ENCODE measurements around the gene CPT1B. TPM values are rescaled to one million over a fixed set of nuclear protein-coding genes. Genes with fewer than 3 reads are reported as not detected.

The CPT1B gene
- total RNA-seq, 2 experiments from 2014 or later, result 107 to 113 TPM

DNA sequence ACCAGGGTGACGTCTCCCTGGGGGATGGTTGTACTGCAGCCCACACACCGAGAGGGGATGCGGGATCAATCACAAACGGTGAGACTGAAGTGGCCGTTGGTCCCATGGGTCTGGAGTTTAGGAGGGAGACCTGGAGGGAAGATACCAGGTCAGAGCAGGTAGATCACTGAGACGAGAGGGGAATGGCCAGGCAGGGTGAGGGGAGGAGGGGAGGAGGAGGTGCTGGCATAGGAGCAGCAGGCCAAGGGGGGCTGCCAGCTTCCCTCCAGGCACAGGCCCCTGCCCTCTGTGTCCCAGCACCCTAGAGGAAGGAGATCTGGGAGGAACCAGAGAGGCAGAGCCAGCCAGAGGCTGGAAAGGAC, 29.4 kb upstream of the CPT1B start:
- ChIA-PET POLR2A (no interaction called here), CTCF (interaction anchor here (2.4 kb wide), 1 partner anchor 13 kb away, joined by 9 read pairs; no protein-coding TSS in a partner anchor)
- Mint-ChIP-seq H3K9me3 (no peaks in the 10 kb centered on the region), H3K27ac (no peak overlapping the region), H3K4me3 (no peak overlapping the region), H3K36me3 (ENCODE audit: low read depth) (no peaks in the 10 kb centered on the region), H3K27me3 (peaks cover 31% of the 10 kb centered on the region), H3K4me1 (peaks cover 5% of the 10 kb centered on the region)
- DNase-seq, result no peak

DNA sequence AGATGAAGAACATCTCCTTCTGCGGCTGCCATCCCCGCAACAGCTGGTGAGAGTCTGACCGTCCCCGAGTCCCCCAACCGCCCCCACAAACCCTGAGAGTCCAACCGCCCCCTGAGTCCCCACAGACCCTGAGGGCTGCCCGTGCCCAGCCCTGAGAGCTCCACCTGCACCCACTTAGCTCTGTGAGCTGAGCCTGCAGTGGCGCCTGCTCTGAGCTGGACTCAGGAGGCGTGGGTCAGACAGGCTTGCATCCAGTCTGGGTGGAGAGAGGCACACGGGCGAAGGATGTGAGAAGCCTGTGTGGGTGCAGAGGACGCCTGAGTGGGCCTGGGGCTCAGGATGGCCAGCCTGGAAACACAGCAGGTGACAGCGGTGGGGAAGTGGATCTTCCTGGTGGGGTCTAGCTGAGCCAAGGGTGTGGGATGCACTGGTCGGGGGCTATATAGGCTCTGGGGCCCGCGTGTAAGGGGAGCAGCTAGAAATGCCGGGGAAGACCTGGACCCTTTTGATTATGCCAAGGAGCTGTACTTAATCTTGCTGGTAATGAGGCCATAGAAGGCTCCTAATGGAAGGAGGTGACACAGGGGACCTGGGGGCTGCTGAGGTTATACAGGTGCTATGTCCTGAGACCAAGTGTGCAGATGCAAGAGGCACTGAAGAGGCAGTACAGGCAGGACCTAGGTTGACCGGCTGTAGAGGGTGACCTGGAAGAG, 28.9 kb upstream of the CPT1B start:
- ChIA-PET CTCF (interaction anchor here (2.4 kb wide), 1 partner anchor 13 kb away, joined by 9 read pairs; no protein-coding TSS in a partner anchor), POLR2A (no interaction called here)
- Mint-ChIP-seq H3K36me3 (ENCODE audit: low read depth) (no peaks in the 10 kb centered on the region), H3K27me3 (peaks cover 36% of the 10 kb centered on the region), H3K27ac (no peak overlapping the region), H3K4me1 (peaks cover 2% of the 10 kb centered on the region), H3K9me3 (no peaks in the 10 kb centered on the region), H3K4me3 (no peak overlapping the region)
- no peak for DNase-seq

DNA sequence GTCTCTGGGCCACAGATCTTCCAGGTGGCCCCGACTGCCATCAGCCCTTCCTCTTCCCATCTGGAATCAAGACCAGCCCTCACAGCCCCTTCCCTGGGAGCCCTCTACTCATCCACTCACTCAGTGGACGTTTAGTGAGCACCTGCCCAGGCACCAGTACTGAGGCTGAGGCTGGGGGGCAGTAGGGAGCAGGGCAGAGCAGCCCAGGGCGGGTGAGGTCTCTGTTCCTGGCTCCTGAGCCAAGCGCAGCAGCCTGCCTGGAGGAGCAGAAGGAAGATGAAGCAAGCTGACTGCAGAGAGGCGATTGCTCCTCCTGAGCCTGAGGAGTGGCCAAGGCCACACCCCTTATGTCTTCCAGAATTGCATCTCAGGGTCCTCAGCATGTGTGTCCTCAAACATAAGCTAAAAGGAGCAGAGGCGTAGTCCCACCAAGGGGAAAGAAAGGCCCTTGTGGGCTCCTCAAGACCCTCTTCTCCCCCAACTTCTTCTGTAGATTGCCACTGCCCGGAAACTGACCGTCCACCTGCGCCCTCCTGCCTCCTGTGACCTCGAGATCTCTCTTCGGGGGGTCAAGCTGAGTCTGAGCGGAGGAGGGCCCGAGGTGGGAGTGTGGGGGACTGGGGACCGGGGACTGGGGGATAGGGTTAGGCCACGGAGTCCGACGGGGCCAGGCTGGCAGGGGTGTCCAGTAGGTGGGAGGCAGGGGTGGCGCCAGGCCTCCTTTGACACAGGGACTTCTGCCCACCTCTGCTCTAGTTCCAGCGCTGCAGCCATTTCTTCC, 28.1 kb upstream of the CPT1B start:
- peaks cover 1% of the 10 kb centered on the region for H3K36me3 Mint-ChIP-seq (ENCODE audit: low read depth)
- peaks cover 40% of the 10 kb centered on the region for H3K27me3 Mint-ChIP-seq
- no peak for DNase-seq
- no peak overlapping the region for H3K27ac Mint-ChIP-seq
- no peaks in the 10 kb centered on the region for H3K9me3 Mint-ChIP-seq
- POLR2A ChIA-PET, result no interaction called here
- H3K4me1 Mint-ChIP-seq, result peaks cover 7% of the 10 kb centered on the region
- H3K4me3 Mint-ChIP-seq, result no peak overlapping the region
- CTCF ChIA-PET, result interaction anchor here (0.7 to 2.4 kb wide), 2 partner anchors 14 to 40 kb away, joined by 3 to 9 read pairs; no protein-coding TSS in a partner anchor

DNA sequence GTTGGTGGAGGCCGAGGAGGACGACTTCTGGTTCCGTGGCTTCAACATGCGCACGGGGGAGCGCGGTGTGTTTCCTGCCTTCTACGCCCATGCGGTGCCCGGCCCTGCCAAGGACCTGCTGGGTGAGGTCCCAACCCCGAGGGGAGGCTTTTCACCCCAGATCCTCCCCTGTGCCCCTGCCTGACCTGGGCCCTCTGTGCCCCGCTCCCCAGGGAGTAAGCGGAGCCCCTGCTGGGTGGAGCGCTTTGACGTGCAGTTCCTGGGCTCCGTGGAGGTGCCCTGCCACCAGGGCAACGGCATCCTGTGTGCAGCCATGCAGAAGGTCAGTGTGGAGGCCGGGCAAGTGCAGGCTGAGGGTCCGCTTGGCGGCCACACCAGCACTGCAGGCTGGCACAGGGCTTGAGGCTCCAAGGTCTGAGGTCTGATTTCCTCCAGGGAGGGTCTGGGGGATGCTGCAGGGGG, 27.4 kb upstream of the CPT1B start:
- peaks cover 1% of the 10 kb centered on the region for H3K36me3 Mint-ChIP-seq (ENCODE audit: low read depth)
- H3K4me3 Mint-ChIP-seq, result no peak overlapping the region
- CTCF ChIA-PET, result interaction anchor here (0.7 to 2.4 kb wide), 2 partner anchors 15 to 40 kb away, joined by 3 to 9 read pairs; no protein-coding TSS in a partner anchor
- POLR2A ChIA-PET, result no interaction called here
- peaks cover 37% of the 10 kb centered on the region for H3K27me3 Mint-ChIP-seq
- peaks cover 7% of the 10 kb centered on the region for H3K4me1 Mint-ChIP-seq
- H3K9me3 Mint-ChIP-seq, result no peaks in the 10 kb centered on the region
- DNase-seq, result no peak
- H3K27ac Mint-ChIP-seq, result no peak overlapping the region

DNA sequence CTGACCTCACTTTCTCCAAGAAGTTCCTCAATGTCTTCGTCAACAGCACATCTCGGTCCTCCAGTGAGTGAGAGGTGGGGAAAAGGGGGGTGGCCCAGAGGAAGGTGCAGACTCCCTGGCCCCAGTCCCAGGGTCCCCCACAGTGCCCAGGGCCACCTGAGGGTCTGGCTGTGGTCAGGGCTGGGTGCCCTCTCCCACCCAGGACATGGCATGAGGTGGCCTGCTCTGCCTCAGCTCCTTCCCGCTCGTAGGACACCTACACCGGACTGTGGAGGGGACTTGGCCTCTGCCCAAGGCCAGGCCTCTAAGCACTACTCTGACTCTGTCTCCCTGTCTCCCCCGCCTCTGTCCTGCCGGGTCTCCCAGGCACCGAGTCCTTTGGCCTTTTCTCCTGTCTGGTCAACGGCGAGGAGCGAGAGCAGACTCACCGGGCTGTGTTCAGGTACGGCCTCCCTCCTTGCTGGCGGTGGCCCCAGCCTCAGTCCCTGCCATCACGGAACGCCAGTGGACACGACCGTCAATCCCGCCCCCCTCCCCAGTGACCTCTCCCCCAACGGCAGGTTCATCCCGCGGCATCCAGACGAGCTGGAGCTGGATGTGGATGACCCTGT, 26.9 kb upstream of the CPT1B start:
- DNase-seq, result no peak
- ChIA-PET CTCF (interaction anchor here (2.4 kb wide), 1 partner anchor 15 kb away, joined by 9 read pairs; no protein-coding TSS in a partner anchor), POLR2A (no interaction called here)
- H3K4me3 Mint-ChIP-seq, result no peak overlapping the region
- no peaks in the 10 kb centered on the region for H3K9me3 Mint-ChIP-seq
- H3K27ac Mint-ChIP-seq, result no peak overlapping the region
- H3K4me1 Mint-ChIP-seq, result peaks cover 7% of the 10 kb centered on the region
- peaks cover 1% of the 10 kb centered on the region for H3K36me3 Mint-ChIP-seq (ENCODE audit: low read depth)
- peaks cover 35% of the 10 kb centered on the region for H3K27me3 Mint-ChIP-seq

DNA sequence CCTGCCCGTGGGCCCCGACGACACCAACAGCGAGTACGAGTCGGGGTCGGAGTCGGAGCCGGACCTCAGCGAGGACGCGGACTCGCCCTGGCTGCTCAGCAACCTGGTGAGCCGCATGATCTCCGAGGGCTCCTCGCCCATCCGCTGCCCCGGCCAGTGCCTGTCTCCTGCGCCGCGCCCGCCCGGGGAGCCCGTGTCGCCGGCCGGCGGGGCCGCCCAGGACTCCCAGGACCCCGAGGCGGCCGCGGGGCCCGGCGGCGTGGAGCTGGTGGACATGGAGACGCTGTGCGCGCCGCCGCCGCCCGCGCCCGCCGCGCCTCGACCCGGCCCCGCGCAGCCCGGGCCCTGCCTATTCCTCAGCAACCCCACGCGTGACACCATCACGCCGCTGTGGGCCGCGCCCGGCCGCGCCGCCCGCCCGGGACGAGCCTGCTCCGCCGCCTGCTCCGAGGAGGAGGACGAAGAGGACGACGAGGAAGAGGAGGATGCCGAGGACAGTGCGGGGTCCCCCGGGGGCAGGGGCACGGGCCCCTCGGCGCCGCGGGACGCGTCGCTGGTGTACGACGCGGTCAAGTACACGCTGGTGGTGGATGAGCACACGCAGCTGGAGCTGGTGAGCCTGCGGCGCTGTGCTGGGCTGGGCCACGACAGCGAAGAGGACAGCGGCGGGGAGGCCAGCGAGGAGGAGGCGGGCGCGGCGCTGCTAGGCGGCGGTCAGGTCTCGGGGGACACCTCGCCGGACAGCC, 26.2 kb upstream of the CPT1B start:
- H3K27me3 Mint-ChIP-seq, result peaks cover 39% of the 10 kb centered on the region
- no peak for DNase-seq
- POLR2A ChIA-PET, result no interaction called here
- H3K36me3 Mint-ChIP-seq (ENCODE audit: low read depth), result peaks cover 3% of the 10 kb centered on the region
- H3K27ac Mint-ChIP-seq, result no peak overlapping the region
- no peaks in the 10 kb centered on the region for H3K9me3 Mint-ChIP-seq
- peaks cover 12% of the 10 kb centered on the region for H3K4me1 Mint-ChIP-seq
- CTCF ChIA-PET, result no interaction called here
- H3K4me3 Mint-ChIP-seq, result no peak overlapping the region

DNA sequence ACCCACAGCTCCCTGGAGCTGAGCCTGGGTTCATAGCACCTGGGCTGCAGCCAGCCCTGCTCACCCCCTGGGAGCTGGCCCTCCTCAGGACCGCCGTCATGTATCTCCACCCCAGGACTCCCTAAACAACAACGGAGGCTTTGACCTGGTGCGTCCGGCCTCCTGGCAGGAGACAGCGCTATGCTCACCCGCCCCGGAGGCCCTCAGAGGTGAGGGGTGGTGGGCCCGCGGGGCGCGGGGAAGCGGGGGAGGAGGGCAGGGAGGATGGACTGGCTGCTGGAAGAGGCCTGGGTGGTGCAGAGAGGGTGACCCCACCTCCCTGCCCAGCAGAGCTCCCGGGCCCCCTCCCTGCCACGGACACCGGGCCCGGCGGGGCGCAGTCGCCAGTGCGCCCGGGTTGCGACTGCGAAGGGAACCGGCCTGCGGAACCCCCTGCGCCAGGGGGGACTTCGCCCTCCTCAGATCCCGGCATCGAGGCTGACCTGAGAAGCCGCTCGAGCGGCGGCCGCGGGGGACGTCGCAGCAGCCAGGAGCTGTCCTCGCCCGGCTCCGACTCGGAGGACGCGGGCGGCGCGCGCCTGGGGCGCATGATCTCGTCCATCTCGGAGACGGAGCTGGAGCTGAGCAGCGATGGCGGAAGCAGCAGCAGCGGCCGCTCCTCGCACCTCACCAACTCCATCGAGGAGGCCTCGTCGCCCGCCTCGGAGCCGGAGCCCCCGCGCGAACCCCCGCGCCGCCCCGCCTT, 25.5 kb upstream of the CPT1B start:
- CTCF ChIA-PET, result interaction anchor here (0.8 kb wide), 1 partner anchor 89 kb away, joined by 3 read pairs; no protein-coding TSS in a partner anchor
- peaks cover 40% of the 10 kb centered on the region for H3K27me3 Mint-ChIP-seq
- POLR2A ChIA-PET, result no interaction called here

DNA sequence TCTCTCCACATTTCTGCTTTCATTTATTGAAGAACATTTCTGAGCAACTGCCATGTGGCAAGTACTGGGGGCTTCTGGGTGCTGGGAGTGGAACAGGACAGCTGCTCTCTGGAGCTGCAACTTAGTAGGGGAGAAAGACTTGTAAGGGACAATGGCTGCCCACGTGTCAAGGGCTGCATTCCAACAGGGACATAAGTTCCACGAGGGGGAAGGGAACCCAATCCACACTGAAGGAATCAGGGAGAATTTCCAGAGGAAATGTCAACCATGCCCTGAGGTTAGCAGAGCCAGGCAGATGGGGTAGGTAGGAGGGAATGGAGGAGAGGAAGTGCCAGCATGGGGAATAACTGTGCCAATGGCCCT, 24.1 kb upstream of the CPT1B start:
- peaks cover 45% of the 10 kb centered on the region for H3K27me3 Mint-ChIP-seq
- peaks cover 12% of the 10 kb centered on the region for H3K4me1 Mint-ChIP-seq
- ChIA-PET CTCF (interaction anchor here (1.0 to 1.4 kb wide), 4 partner anchors 10 to 77 kb away, joined by 3 to 5 read pairs (median 4); partner anchors contain the start of gene SCO2), POLR2A (no interaction called here)
- H3K27ac Mint-ChIP-seq, result no peak overlapping the region
- no peak overlapping the region for H3K4me3 Mint-ChIP-seq
- H3K9me3 Mint-ChIP-seq, result no peaks in the 10 kb centered on the region
- H3K36me3 Mint-ChIP-seq (ENCODE audit: low read depth), result peaks cover 3% of the 10 kb centered on the region
- no peak for DNase-seq

More for the DNA sequence above, 25.5 kb upstream of the CPT1B start:
- H3K4me1 Mint-ChIP-seq, result peaks cover 12% of the 10 kb centered on the region
- no peak for DNase-seq
- H3K27ac Mint-ChIP-seq, result no peak overlapping the region
- H3K9me3 Mint-ChIP-seq, result no peaks in the 10 kb centered on the region
- H3K4me3 Mint-ChIP-seq, result no peak overlapping the region
- H3K36me3 Mint-ChIP-seq (ENCODE audit: low read depth), result peaks cover 3% of the 10 kb centered on the region

DNA sequence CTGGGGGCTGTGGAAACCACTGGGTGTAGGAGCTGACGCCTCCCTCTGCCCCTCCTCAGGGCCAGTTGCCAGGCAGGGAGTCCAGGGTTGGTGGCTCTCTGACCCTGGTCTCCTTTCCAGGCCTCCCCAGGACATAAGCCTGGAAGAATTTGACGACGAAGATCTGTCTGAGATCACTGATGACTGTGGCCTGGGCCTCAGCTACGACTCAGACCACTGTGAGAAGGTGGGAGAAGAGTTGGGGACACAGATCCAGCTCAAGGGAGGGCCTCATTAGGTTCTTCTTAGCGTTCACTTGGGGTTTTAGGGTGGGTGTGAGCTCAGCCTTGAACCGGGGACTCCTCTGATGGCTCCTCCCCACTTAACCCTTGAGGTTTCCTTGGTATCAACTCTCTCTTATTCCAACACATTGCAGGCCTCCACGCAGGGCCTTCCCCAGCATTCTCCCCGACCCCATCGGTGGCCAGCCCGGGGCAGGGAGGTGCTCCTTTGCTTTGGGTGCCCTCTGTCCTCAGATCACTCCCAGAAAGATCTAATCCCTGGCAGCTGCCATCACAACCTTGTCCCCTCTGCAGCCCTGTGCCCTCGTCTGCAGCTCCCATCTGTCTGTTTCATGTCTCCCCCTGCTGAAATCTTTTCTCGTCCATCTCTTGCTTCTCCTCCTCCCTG, 23.6 kb upstream of the CPT1B start:
- no peak for DNase-seq
- ChIA-PET CTCF (interaction anchor here (1.0 to 1.4 kb wide), 4 partner anchors 11 to 76 kb away, joined by 3 to 5 read pairs (median 4); partner anchors contain the start of gene SCO2), POLR2A (no interaction called here)
- Mint-ChIP-seq H3K4me1 (peaks cover 12% of the 10 kb centered on the region), H3K36me3 (ENCODE audit: low read depth) (peaks cover 3% of the 10 kb centered on the region), H3K4me3 (peak overlapping the region; percentile 58), H3K9me3 (no peaks in the 10 kb centered on the region), H3K27ac (no peak overlapping the region), H3K27me3 (peaks cover 44% of the 10 kb centered on the region)

DNA sequence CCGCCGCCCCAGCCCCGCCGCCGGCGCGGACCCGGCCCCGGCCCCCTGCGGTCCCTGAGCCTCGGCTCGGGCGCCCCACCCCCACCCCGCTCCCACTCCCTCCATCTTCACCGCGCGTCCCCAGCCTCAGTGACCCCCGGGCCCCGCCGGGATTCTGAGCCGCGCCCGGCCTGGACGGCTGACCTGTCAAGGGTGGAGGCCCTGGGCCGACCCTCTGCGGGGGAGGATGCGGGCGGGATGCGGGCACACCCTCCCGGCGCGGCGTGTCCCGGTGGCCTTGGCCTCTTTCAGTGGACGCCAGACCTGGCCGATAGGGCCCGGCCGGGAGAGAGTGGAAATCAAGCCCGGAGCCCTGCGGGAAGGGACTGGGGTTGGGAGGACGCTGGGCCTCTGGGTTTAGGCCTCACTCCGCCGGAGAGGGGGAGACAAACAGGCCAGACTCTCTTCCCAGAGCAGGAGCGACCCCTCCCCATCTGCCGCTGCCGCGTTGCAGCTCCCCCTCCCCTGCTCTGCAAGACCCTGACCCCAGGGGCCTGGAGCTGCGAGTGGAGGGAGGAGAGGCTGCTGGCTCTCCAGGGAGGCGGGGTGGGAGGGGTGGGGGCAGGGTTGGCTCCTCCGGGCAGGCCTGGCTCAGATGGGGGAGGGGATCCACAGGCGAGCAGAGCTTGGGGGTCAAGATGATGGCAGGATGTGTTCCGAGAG, 22.9 kb upstream of the CPT1B start:
- ChIA-PET POLR2A (no interaction called here), CTCF (interaction anchor here (1.0 to 1.4 kb wide), 4 partner anchors 12 to 76 kb away, joined by 3 to 5 read pairs (median 4); partner anchors contain the start of gene SCO2)
- Mint-ChIP-seq H3K36me3 (ENCODE audit: low read depth) (peaks cover 3% of the 10 kb centered on the region), H3K4me1 (peaks cover 12% of the 10 kb centered on the region), H3K27ac (no peak overlapping the region), H3K4me3 (peak overlapping the region; percentile 58), H3K9me3 (no peaks in the 10 kb centered on the region), H3K27me3 (peaks cover 39% of the 10 kb centered on the region)
- no peak for DNase-seq

DNA sequence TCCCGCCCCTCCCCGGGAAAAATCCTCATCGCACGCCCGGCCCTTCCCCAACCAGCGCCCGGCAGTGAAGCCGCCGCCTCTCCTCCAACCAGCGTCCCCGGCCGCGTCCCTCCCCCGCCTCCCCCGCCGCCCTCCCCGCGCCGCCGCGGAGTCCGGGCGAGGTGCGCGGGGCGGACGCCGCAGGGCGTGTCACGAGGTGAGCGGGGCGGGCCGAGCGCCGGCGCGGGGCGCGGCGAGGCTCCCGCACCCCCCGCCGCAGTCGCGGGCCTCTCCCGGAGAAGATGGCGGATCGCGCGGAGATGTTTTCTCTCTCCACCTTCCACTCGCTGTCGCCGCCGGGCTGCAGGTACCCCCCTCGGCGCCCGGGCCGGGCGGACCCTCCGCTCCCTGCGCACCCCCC, 22.3 kb upstream of the CPT1B start, which contains the start of gene MAPK8IP2:
Gene MAPK8IP2, plus strand, starts transcription at position 256 of the 400 bp plus-strand sequence. Its CDS starts 26 bp downstream, at position 282.
- no peak for DNase-seq
- POLR2A ChIA-PET, result no interaction called here
- Mint-ChIP-seq H3K4me1 (peaks cover 12% of the 10 kb centered on the region), H3K36me3 (ENCODE audit: low read depth) (peaks cover 3% of the 10 kb centered on the region), H3K9me3 (no peaks in the 10 kb centered on the region), H3K27me3 (peaks cover 37% of the 10 kb centered on the region), H3K4me3 (peak within 1 kb of the TSS; percentile 58), H3K27ac (no peak within 1 kb of the TSS)
- CTCF ChIA-PET, result interaction anchor here (1.4 kb wide), 1 partner anchor 11 kb away, joined by 4 read pairs; no protein-coding TSS in a partner anchor

All from activated CD4-positive, alpha-beta T cell treated with anti-CD3 and anti-CD28 coated beads, Interleukin-2, amount 10 ng/mL, durations not matched to agents 7 days and 5 days (primary cell).